Body of pancreas (tissue), 4 donors: Measurements from ENCODE around the gene SESN3. TPM values are rescaled to one million over a fixed set of nuclear protein-coding genes. Genes with fewer than 3 reads are reported as not detected.
"Not testable (repeated sequence)": the region's sequence is repeated elsewhere in the genome, so short reads cannot be mapped to it uniquely, and the experiment has no call there.

ENCODE experiments used
- ATAC-seq: fragments of 150-250 bp; one replicate; pipeline ENCODE4 v1.9.1; 2016
- DNase-seq, 4 donors: peaks; one replicate each; pipeline ENCODE4 v3.0.0-alpha.2; 2019
- H3K27ac ChIP-seq, 4 donors: fragments of 200-600 bp; sonication (generic); 1 replicate in 3 of 4; 2 replicates in 1 of 4; pipeline versions ENCODE4 v1.5.1 to v1.6.1; 2016 to 2019; ENCODE audit warnings: mild to moderate bottlenecking in 1 of 4, mixed read lengths in 1 of 4, moderate library complexity in 1 of 4
- H3K27me3 ChIP-seq, 2 donors: fragments of 200-600 bp; sonication (generic); one replicate each; pipeline ENCODE4 v1.6.0; 2016; ENCODE audit warnings: mild to moderate bottlenecking in 1 of 2
- H3K36me3 ChIP-seq, 2 donors: fragments of 200-600 bp; sonication (generic); replicated peaks in 1 of 2; 2 replicates each; pipeline ENCODE4 v1.5.1; 2016; ENCODE audit warnings: low read depth in 2 of 2; ENCODE audit not compliant: insufficient read depth in 1 of 2
- H3K4me1 ChIP-seq: fragments of 200-600 bp; sonication (generic); one replicate; pipeline ENCODE4 v1.6.0; 2016
- H3K4me3 ChIP-seq, 2 donors: fragments of 200-600 bp; sonication (generic); 1 replicate in 1 of 2; 2 replicates in 1 of 2; pipeline ENCODE4 v1.5.1; 2016 to 2019
- H3K9me3 ChIP-seq, 3 donors: fragments of 200-600 bp; sonication (generic); 1 replicate in 2 of 3; 2 replicates in 1 of 3; pipeline ENCODE4 v1.5.1; 2016
- POLR2A ChIP-seq, 3 donors: fragments of 450-650 bp; IDR thresholded peaks; one replicate each; pipeline ENCODE4 v1.6.1; 2016; ENCODE audit warnings: antibody characterized with exemption in 3 of 3, mild to moderate bottlenecking in 2 of 3
- WGBS, 2 donors: methylation state at CpG; one replicate each; pipeline ENCODE4 v1.1.5; 2017; 5-methylcytosine and 5-hydroxymethylcytosine counted together
- intact Hi-C: fragments of 100-400 bp; cut with DNase I; formaldehyde crosslinking; loops from one replicate; pipeline ENCODE4 v1.15.1; 2023
- total RNA-seq, 2 donors: library from RNA; depleted of rRNA; stranded (reverse); fragments of >200 nt; gene quantifications; one replicate each; pipeline ENCODE4 v1.1.0, GENCODE V29; 2016
- TF ChIP-seq, protein P1 (sequence below), 7 experiments: fragments of 450-650 bp in 4 of 7; fragments of 200-600 bp in 3 of 7; sonication (generic) in 3 of 7; IDR thresholded peaks; one replicate each; pipeline ENCODE4 v1.5.1; 2016 to 2019; ENCODE audit warnings: antibody characterized with exemption in 7 of 7

SESN3 gene, protein sequence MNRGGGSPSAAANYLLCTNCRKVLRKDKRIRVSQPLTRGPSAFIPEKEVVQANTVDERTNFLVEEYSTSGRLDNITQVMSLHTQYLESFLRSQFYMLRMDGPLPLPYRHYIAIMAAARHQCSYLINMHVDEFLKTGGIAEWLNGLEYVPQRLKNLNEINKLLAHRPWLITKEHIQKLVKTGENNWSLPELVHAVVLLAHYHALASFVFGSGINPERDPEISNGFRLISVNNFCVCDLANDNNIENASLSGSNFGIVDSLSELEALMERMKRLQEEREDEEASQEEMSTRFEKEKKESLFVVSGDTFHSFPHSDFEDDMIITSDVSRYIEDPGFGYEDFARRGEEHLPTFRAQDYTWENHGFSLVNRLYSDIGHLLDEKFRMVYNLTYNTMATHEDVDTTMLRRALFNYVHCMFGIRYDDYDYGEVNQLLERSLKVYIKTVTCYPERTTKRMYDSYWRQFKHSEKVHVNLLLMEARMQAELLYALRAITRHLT
- 10 to 100 TPM in 1 of 2 donors, 1 to 10 TPM in 1; 9.6 to 11.4 TPM for total RNA-seq

DNA sequence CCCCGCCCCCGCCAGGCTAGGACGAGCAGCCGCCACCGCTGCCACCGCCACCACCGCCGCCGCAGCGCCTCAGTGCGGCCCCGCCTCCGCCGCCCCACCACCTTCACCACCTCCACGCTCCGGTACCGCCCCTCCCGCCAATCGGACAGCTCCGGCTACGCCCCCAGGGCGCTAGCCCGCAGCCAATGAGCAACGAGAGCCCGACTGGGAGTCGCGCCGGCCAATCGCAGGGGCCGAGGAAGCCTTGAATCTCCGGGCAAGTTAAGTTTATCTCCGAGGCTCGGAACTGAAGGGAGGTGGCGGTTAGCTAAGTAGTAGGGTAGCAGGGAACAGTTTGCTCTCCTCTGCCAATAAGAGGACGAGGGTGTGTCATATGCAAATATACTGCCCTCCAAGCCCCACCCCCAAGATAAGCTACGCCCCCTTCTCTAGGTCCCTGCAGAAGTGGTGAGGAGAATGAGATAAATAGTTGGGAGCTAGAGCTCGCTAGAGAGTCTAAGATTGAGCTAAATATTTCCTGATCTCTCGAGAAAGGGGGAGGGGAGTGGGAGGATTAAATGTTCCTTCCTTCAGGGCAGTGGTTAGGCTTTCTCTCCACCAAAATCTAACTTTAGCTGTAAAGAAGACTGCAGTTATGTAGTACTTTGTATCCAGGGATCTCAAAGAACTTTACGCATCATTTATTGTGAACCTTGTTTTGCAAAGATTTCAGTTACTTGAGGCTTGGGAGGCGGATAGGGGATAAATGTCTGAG, at the start of gene SESN3:
TSS of gene SESN3 (minus strand) at position 76 of the 754 bp plus-strand sequence. CDS start 342 bp downstream, outside the sequence.
- Histone ChIP-seq H3K36me3 (no peaks in the 10 kb centered on the region), H3K27me3 (no peaks in the 10 kb centered on the region), H3K9me3 (no peaks in the 10 kb centered on the region), H3K4me1 (peaks cover 21% of the 10 kb centered on the region), H3K27ac (peak within 1 kb of the TSS; percentile 66 to 90 (median 80)), H3K4me3 (peak within 1 kb of the TSS; percentile 62 to 81)
- TF ChIP-seq POLR2A (IDR thresholded peaks at IDR 0.05): peak; percentile 43 to 88 (median 86)
- TF ChIP-seq, protein P1, sequence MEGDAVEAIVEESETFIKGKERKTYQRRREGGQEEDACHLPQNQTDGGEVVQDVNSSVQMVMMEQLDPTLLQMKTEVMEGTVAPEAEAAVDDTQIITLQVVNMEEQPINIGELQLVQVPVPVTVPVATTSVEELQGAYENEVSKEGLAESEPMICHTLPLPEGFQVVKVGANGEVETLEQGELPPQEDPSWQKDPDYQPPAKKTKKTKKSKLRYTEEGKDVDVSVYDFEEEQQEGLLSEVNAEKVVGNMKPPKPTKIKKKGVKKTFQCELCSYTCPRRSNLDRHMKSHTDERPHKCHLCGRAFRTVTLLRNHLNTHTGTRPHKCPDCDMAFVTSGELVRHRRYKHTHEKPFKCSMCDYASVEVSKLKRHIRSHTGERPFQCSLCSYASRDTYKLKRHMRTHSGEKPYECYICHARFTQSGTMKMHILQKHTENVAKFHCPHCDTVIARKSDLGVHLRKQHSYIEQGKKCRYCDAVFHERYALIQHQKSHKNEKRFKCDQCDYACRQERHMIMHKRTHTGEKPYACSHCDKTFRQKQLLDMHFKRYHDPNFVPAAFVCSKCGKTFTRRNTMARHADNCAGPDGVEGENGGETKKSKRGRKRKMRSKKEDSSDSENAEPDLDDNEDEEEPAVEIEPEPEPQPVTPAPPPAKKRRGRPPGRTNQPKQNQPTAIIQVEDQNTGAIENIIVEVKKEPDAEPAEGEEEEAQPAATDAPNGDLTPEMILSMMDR (IDR thresholded peaks at IDR 0.05): peak in 2 of 7 experiments; percentile 16 to 19
- intact Hi-C loops: no loop called here
- DNase-seq: peak; percentile 98 to 99 (median 98)
- 0 to 1% methylated on average over 19 to 34 of the region's 40 CpGs for WGBS, 2 donors
- ATAC-seq: peak; percentile 93

DNA sequence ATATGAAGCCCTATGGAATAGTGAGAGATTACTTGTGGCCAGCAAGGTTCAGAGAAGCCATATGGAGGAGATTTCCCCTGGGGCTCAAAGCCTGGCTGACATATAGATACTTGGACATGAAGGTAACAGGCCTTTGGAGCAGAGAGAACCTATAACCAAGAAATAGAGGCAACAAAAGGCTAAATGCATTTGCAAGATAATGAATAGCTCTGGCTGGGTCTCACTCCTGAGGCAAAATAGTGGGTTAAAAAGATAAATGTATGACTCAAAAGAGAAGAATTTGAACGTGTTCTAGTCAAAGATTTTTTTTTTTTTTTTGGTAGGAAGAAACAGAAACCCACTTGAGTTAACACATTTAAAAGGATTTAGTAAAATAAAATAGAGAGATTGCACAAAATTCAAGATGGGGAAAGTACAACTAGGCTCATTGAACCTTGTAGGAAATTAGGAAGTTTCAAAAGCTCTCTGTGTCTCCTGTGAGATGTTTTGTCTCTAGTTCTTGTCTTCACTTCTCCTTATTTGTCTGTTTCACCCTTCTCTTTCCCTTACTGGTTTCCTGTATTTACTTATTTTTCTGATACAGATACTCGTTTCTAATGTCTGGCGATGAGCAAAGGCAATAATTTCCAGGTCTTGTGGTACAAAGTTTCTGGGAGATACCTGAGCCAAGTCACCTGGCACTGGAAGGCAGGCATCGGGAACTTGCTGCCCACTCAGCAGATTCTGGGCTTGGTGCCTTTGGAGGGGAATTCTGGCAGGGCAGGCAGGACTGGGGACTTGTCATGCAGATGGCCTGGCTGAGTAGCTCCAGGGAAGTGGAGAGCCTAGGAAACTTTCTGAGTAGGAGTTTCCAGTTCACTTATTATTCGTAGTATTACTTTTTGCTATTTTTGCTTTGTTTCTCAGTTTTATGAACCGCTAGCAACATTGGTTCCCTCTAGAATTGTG, 49.2 kb upstream of the SESN3 start:
- no peaks in the 10 kb centered on the region for H3K36me3 ChIP-seq
- 29 to 36% methylated on average over 6 of the region's 6 CpGs for WGBS, 2 donors
- ATAC-seq: peak; percentile 29
- no peak for TF ChIP-seq POLR2A (IDR thresholded peaks at IDR 0.05)
- TF ChIP-seq, protein P1 (IDR thresholded peaks at IDR 0.05): no peak
- peak in 2 of 4 donors; percentile 26 to 33 for DNase-seq
- H3K4me3 ChIP-seq: no peak overlapping the region
- no peaks in the 10 kb centered on the region for H3K4me1 ChIP-seq
- intact Hi-C loops: no loop called here
- no peaks in the 10 kb centered on the region for H3K27me3 ChIP-seq
- H3K9me3 ChIP-seq: no peaks in the 10 kb centered on the region
- H3K27ac ChIP-seq: peak overlapping the region in 2 of 4 donors; percentile 29 to 60

DNA sequence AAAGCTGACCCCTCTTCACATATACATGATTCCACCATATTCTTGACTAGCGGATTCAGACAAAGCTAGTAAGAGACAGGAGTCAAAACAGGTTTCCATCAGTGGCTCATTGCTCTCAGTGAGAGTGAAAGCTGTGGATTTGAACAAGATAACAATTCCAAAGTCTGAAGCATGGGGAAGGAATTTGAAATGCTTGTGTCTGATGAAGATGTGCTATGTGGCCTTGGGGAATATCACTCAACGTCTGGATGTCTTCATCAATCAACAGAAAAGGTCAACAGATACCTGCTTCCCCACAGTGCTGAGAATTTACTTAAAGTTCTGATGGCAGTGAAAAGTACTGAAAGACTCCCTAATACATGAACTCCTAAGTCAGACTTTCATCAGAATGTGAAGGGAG, 46.9 kb upstream of the SESN3 start:
- no peak for ATAC-seq
- no peak for DNase-seq
- TF ChIP-seq, protein P1 (IDR thresholded peaks at IDR 0.05): no peak
- TF ChIP-seq POLR2A (IDR thresholded peaks at IDR 0.05): no peak
- no peak overlapping the region for H3K4me3 ChIP-seq
- no peak overlapping the region for H3K27ac ChIP-seq
- H3K36me3 ChIP-seq: no peaks in the 10 kb centered on the region
- intact Hi-C loops: no loop called here
- H3K9me3 ChIP-seq: no peaks in the 10 kb centered on the region
- 55 to 73% methylated on average over 2 of the region's 2 CpGs for WGBS, 2 donors
- H3K27me3 ChIP-seq: no peaks in the 10 kb centered on the region
- H3K4me1 ChIP-seq: no peaks in the 10 kb centered on the region

DNA sequence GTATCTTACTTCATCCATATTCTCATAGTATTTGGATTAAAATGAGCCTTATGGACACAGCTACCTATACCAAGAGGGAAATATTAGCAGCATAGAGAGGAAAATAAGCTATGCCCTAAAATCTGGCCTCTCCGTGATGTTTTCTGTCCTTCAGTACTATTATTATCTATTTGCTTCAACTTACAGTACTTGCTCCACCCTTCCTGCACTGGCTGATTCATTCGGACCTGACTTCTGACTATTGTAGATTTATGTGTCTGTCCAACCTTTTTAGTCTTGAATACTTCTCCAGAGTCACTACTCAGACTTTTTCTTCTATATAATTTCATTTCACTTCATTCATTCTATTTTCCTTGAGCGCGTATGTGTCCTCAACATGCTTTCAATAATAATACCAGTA, 45.1 kb upstream of the SESN3 start:
- 77 to 80% methylated on average over 4 of the region's 4 CpGs for WGBS, 2 donors
- Histone ChIP-seq H3K27ac (no peak overlapping the region), H3K9me3 (no peaks in the 10 kb centered on the region), H3K4me1 (no peaks in the 10 kb centered on the region), H3K4me3 (no peak overlapping the region), H3K36me3 (no peaks in the 10 kb centered on the region), H3K27me3 (no peaks in the 10 kb centered on the region)
- ATAC-seq: no peak
- intact Hi-C loops: no loop called here
- DNase-seq: no peak
- TF ChIP-seq, protein P1 (IDR thresholded peaks at IDR 0.05): no peak
- TF ChIP-seq POLR2A (IDR thresholded peaks at IDR 0.05): no peak

DNA sequence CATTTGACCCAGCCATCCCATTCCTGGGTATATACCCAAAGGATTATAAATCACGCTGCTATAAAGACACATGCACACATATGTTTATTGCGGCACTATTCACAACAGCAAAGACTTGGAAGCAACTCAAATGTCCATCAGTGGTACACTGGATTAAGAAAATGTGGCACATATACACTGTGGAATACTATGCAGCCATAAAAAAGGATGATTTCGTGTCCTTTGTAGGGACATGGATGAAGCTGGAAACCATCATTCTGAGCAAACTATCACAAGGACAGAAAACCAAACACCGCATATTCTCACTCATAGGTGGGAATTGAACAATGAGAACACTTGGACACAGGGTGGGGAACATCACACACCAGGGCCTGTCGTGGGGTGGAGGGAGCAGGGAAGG, 42.6 kb upstream of the SESN3 start:
- H3K4me3 ChIP-seq, H3K36me3 ChIP-seq, H3K27ac ChIP-seq, H3K9me3 ChIP-seq, H3K4me1 ChIP-seq, H3K27me3 ChIP-seq, ATAC-seq, DNase-seq, intact Hi-C loops: not testable (repeated sequence)
- 76 to 89% methylated on average over 5 of the region's 5 CpGs for whole genome bisulfite sequencing, 2 donors
